A549 (cell line): ENCODE measurements around the gene SIGLEC9. TPM values are rescaled to one million over a fixed set of nuclear protein-coding genes. Genes with fewer than 3 reads are reported as not detected.

ENCODE experiments used
- ATAC-seq, 2 experiments: fragments of 200-7000 bp in 1 of 2; fragments of >200 bp in 1 of 2; cut with Nextera tagmentation in 1 of 2; cut with Tn5 transposase in 1 of 2; 3 replicates each; pipeline versions ENCODE4 v1.8.0 to v1.9.1; 2018 to 2020; ENCODE audit warnings: mild to moderate bottlenecking in 1 of 2, moderate library complexity in 1 of 2
- CTCF ChIA-PET: fragments of 300-600 bp; sonication (Branson Sonifier 250); formaldehyde crosslinking; extraction: SDS; loops from one replicate; lab custom pipeline; 2021; ENCODE audit warnings: antibody characterized with exemption, inconsistent platforms; lab: Yijun Ruan, JAX
- POLR2A ChIA-PET: fragments of 350-600 bp; formaldehyde crosslinking; extraction: SDS; loops from one replicate; lab custom pipeline; 2021; ENCODE audit warnings: antibody characterized with exemption, inconsistent platforms; lab: Yijun Ruan, JAX
- DNase-seq, 2 experiments: peaks; one replicate each; pipeline versions ENCODE4 v3.0.0 to v3.0.0-alpha.2; 2011 to 2016; ENCODE audit warnings: low read depth in 1 of 2, low spot score in 1 of 2
- FAIRE-seq: peaks from 2 replicates; lab custom pipeline; 2011; peaks lifted over from hg19 to GRCh38; lab: Jason Lieb, UNC
- H3K27ac ChIP-seq, 2 experiments: fragments of >200 bp; sonication (Bioruptor Twin); formaldehyde crosslinking; 3 replicates each; pipeline ENCODE4 v1.5.1; 2016 to 2017
- H3K4me1 ChIP-seq: fragments of >200 bp; sonication (Bioruptor Twin); formaldehyde crosslinking; 3 replicates; pipeline ENCODE4 v1.6.1; 2016
- H3K4me2 ChIP-seq: fragments of >200 bp; sonication (Bioruptor Twin); formaldehyde crosslinking; 3 replicates; pipeline ENCODE4 v1.6.1; 2016
- H3K4me3 ChIP-seq: fragments of >200 bp; sonication (Bioruptor Twin); formaldehyde crosslinking; 3 replicates; pipeline ENCODE4 v1.5.1; 2016
- H3K9me3 ChIP-seq: fragments of >200 bp; sonication (Bioruptor Twin); formaldehyde crosslinking; 3 replicates; pipeline ENCODE4 v1.6.1; 2016
- BCL3 ChIP-seq: fragments of >200 bp; sonication (Bioruptor Twin); formaldehyde crosslinking; IDR thresholded peaks from 3 replicates; pipeline ENCODE4 v1.6.1; 2016
- CEBPB ChIP-seq, 2 experiments: fragments of >200 bp in 1 of 2; sonication (Bioruptor Twin) in 1 of 2; formaldehyde crosslinking in 1 of 2; IDR thresholded peaks; 2 replicates each; pipeline ENCODE4 v1.6.1; 2012 to 2016
- CHD2 ChIP-seq: fragments of 150-350 bp; IDR thresholded peaks from 2 replicates; pipeline ENCODE4 v1.6.1; 2014; ENCODE audit warnings: low read length; ENCODE audit not compliant: partially characterized antibody
- CHD4 ChIP-seq: fragments of 200-600 bp; sonication (generic); IDR thresholded peaks from 2 replicates; pipeline ENCODE4 v1.6.1; 2016; ENCODE audit warnings: antibody characterized with exemption, mild to moderate bottlenecking, borderline replicate concordance
- EHMT2 ChIP-seq: fragments of 200-600 bp; sonication (generic); IDR thresholded peaks from 2 replicates; pipeline ENCODE4 v1.6.1; 2016; ENCODE audit warnings: antibody characterized with exemption, low read depth, mild to moderate bottlenecking, moderate library complexity
- EP300 ChIP-seq, 2 experiments: fragments of >200 bp; sonication (Bioruptor Twin); formaldehyde crosslinking; IDR thresholded peaks; 2 replicates in 1 of 2; 3 replicates in 1 of 2; pipeline ENCODE4 v1.6.1; 2016 to 2017
- FOSB ChIP-seq: fragments of 250-450 bp; sonication (Bioruptor Pico); IDR thresholded peaks from 2 replicates; pipeline ENCODE4 v1.5.0; 2020; ENCODE audit warnings: mild to moderate bottlenecking, moderate library complexity
- FOSL2 ChIP-seq, 2 experiments: fragments of 450-650 bp in 1 of 2; fragments of >200 bp in 1 of 2; sonication (Bioruptor Twin) in 1 of 2; formaldehyde crosslinking; IDR thresholded peaks; 2 replicates each; pipeline versions ENCODE4 v1.5.0 to v1.6.1; 2016 to 2020; ENCODE audit warnings: mild to moderate bottlenecking in 1 of 2, moderate library complexity in 1 of 2
- HDAC2 ChIP-seq: fragments of 200-600 bp; sonication (generic); IDR thresholded peaks from 2 replicates; pipeline ENCODE4 v1.6.1; 2016
- HES2 ChIP-seq: fragments of >200 bp; sonication (Bioruptor Twin); formaldehyde crosslinking; IDR thresholded peaks from 2 replicates; pipeline ENCODE4 v1.6.1; 2016
- HEYL ChIP-seq: fragments of 250-450 bp; sonication (Bioruptor Pico); IDR thresholded peaks from 2 replicates; pipeline ENCODE4 v1.8.0; 2021; ENCODE audit warnings: mild to moderate bottlenecking, moderate library complexity
- HOXA7 ChIP-seq: fragments of 250-450 bp; sonication (Bioruptor Pico); IDR thresholded peaks from 2 replicates; pipeline ENCODE4 v1.5.0; 2020; ENCODE audit warnings: mild to moderate bottlenecking, moderate library complexity
- HOXB13 ChIP-seq: fragments of 250-450 bp; sonication (Bioruptor Pico); IDR thresholded peaks from 2 replicates; pipeline ENCODE4 v1.5.0; 2020; ENCODE audit warnings: low read depth, mild to moderate bottlenecking, moderate library complexity
- JUN ChIP-seq, 2 experiments: fragments of >200 bp; sonication (Bioruptor Twin); formaldehyde crosslinking; IDR thresholded peaks; 2 replicates in 1 of 2; 3 replicates in 1 of 2; pipeline ENCODE4 v1.6.1; 2016 to 2017
- JUNB ChIP-seq: fragments of >200 bp; sonication (Bioruptor Twin); formaldehyde crosslinking; IDR thresholded peaks from 2 replicates; pipeline ENCODE4 v1.6.1; 2016
- NPAS2 ChIP-seq: fragments of 250-450 bp; sonication (Bioruptor Pico); IDR thresholded peaks from 2 replicates; pipeline ENCODE4 v1.8.0; 2022; ENCODE audit warnings: mild to moderate bottlenecking, moderate library complexity, borderline replicate concordance
- POLR2AphosphoS2 ChIP-seq: conservative IDR thresholded peaks from 2 replicates; pipeline ENCODE4 v1.6.1; 2012; ENCODE audit warnings: low read length, improper control_type of control experiment, inconsistent platforms
- RAD21 ChIP-seq, 2 experiments: fragments of >200 bp in 1 of 2; sonication (Bioruptor Twin) in 1 of 2; formaldehyde crosslinking in 1 of 2; IDR thresholded peaks in 1 of 2; conservative IDR thresholded peaks in 1 of 2; 2 replicates in 1 of 2; 3 replicates in 1 of 2; pipeline ENCODE4 v1.6.1; 2012 to 2018; ENCODE audit warnings: inconsistent platforms in 1 of 2
- RFX5 ChIP-seq: fragments of 450-650 bp; IDR thresholded peaks from 2 replicates; pipeline ENCODE4 v1.7.1; 2014; ENCODE audit warnings: antibody characterized with exemption, mild to moderate bottlenecking, moderate library complexity
- ZC3H11A ChIP-seq: fragments of 450-650 bp; IDR thresholded peaks from 2 replicates; pipeline ENCODE4 v1.6.1; 2014; ENCODE audit warnings: antibody characterized with exemption, mild to moderate bottlenecking
- ZFP36 ChIP-seq: fragments of 450-650 bp; IDR thresholded peaks from 2 replicates; pipeline ENCODE4 v1.6.1; 2014; ENCODE audit warnings: borderline replicate concordance; ENCODE audit not compliant: partially characterized antibody
- ZSCAN20 ChIP-seq: fragments of 250-450 bp; sonication (Bioruptor Pico); IDR thresholded peaks from 2 replicates; pipeline ENCODE4 v1.8.0; 2022; ENCODE audit warnings: mild to moderate bottlenecking, moderate library complexity
- WGBS: methylation state at CpG from one replicate; pipeline ENCODE4 v1.1.6; 2017; ENCODE audit errors: missing lambda C conversion rate; 5-methylcytosine and 5-hydroxymethylcytosine counted together
- polyA plus RNA-seq, 4 experiments: library from polyadenylated mRNA; depleted of rRNA in 3 of 4; stranded (reverse); fragments of >200 nt; fragmentation: RNase III in 1 of 4; extraction: RNeasy Plus Mini Kit Qiagen cat#74134 plus additional on column Dnase treatment in 1 of 4; gene quantifications; 2 replicates in 3 of 4; 3 replicates in 1 of 4; pipeline ENCODE4 v1.2.3, GENCODE V29; 2011 to 2017
- TF ChIP-seq, protein P1 (sequence below): fragments of 250-450 bp; sonication (Bioruptor Pico); IDR thresholded peaks from 2 replicates; pipeline ENCODE4 v1.5.0; 2021; ENCODE audit warnings: mild to moderate bottlenecking, moderate library complexity, borderline replicate concordance
- TF ChIP-seq, protein P2 (sequence below): fragments of 200-600 bp; sonication (generic); IDR thresholded peaks from 2 replicates; pipeline ENCODE4 v1.6.1; 2016; ENCODE audit warnings: antibody characterized with exemption, mild to moderate bottlenecking, moderate library complexity

SIGLEC9 gene
- polyA plus RNA-seq, 2 of the 4 experiments (the other 2 are of a cell fraction) = not detected

DNA sequence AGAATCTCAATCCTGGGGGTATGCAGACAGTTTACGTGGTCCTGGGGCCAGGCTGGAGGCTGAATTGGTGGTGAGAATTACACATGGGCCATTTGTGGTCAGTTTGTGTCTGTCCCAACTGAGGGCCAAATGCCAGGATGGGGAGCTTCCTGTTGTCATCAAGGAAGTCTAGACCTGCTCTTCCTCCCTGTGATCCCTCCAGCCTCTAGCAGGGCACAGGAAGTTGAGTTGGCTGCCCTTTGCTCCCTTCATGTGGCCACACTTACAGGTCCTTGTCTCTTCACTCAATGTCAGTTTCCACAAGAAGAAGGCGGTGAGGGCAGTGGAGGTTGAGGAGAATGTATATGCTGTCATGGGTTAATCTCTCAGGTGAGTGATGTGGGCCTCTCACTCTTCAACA is 47.5 kb downstream of the SIGLEC9 start:
- DNase-seq (no peak), FAIRE-seq (no peak), ATAC-seq (no peak)
- no peak overlapping the region for H3K4me2 ChIP-seq
- H3K4me3 ChIP-seq = no peak overlapping the region
- no peak overlapping the region for H3K27ac ChIP-seq
- POLR2A ChIA-PET = no interaction called here
- no peaks in the 10 kb centered on the region for H3K4me1 ChIP-seq
- H3K9me3 ChIP-seq = no peaks in the 10 kb centered on the region
- TF ChIP-seq HES2 (no peak), FOSB (no peak), CEBPB (IDR thresholded peaks at IDR 0.05) (no peak), EP300 (IDR thresholded peaks at IDR 0.05) (no peak), NPAS2 (CRISPR knock-in tag) (no peak), ZFP36 (no peak), HDAC2 (no peak), CHD2 (no peak), JUNB (no peak), JUN (IDR thresholded peaks at IDR 0.05) (no peak), POLR2AphosphoS2 (no peak), RFX5 (no peak), EHMT2 (no peak), HEYL (no peak)
- TF ChIP-seq, protein P1, sequence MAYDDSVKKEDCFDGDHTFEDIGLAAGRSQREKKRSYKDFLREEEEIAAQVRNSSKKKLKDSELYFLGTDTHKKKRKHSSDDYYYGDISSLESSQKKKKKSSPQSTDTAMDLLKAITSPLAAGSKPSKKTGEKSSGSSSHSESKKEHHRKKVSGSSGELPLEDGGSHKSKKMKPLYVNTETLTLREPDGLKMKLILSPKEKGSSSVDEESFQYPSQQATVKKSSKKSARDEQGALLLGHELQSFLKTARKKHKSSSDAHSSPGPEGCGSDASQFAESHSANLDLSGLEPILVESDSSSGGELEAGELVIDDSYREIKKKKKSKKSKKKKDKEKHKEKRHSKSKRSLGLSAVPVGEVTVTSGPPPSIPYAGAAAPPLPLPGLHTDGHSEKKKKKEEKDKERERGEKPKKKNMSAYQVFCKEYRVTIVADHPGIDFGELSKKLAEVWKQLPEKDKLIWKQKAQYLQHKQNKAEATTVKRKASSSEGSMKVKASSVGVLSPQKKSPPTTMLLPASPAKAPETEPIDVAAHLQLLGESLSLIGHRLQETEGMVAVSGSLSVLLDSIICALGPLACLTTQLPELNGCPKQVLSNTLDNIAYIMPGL (CRISPR knock-in tag) = no peak
- TF ChIP-seq, protein P2, sequence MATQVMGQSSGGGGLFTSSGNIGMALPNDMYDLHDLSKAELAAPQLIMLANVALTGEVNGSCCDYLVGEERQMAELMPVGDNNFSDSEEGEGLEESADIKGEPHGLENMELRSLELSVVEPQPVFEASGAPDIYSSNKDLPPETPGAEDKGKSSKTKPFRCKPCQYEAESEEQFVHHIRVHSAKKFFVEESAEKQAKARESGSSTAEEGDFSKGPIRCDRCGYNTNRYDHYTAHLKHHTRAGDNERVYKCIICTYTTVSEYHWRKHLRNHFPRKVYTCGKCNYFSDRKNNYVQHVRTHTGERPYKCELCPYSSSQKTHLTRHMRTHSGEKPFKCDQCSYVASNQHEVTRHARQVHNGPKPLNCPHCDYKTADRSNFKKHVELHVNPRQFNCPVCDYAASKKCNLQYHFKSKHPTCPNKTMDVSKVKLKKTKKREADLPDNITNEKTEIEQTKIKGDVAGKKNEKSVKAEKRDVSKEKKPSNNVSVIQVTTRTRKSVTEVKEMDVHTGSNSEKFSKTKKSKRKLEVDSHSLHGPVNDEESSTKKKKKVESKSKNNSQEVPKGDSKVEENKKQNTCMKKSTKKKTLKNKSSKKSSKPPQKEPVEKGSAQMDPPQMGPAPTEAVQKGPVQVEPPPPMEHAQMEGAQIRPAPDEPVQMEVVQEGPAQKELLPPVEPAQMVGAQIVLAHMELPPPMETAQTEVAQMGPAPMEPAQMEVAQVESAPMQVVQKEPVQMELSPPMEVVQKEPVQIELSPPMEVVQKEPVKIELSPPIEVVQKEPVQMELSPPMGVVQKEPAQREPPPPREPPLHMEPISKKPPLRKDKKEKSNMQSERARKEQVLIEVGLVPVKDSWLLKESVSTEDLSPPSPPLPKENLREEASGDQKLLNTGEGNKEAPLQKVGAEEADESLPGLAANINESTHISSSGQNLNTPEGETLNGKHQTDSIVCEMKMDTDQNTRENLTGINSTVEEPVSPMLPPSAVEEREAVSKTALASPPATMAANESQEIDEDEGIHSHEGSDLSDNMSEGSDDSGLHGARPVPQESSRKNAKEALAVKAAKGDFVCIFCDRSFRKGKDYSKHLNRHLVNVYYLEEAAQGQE = no peak
- TF ChIP-seq, all 56 proteins: peak for 0
- CTCF ChIA-PET = interaction anchor here (1.2 kb wide), 1 partner anchor 11 kb away, joined by 4 read pairs; no protein-coding TSS in a partner anchor
- WGBS = 12% methylated on average over 2 of the region's 2 CpGs

GRCh38 chr19:51173681-51174080 is 49.0 kb downstream of the SIGLEC9 start:
- WGBS = 51% methylated on average over 5 of the region's 5 CpGs
- ATAC-seq (no peak), DNase-seq (no peak), FAIRE-seq (no peak)
- Histone ChIP-seq H3K4me3 (no peak overlapping the region), H3K4me2 (no peak overlapping the region), H3K27ac (no peak overlapping the region), H3K9me3 (no peaks in the 10 kb centered on the region), H3K4me1 (no peaks in the 10 kb centered on the region)
- ChIA-PET CTCF (interaction anchor here (0.9 to 1.5 kb wide), 3 partner anchors 27 to 248 kb away, joined by 3 to 5 read pairs (median 3); no protein-coding TSS in a partner anchor), POLR2A (no interaction called here)
- TF ChIP-seq FOSL2 (IDR thresholded peaks at IDR 0.05) (no peak), FOSL2 (CRISPR knock-in tag; IDR thresholded peaks at IDR 0.05) (no peak), ZC3H11A (no peak), ZSCAN20 (no peak), ZFP36 (no peak), CHD4 (no peak), HOXB13 (CRISPR knock-in tag) (no peak), HEYL (no peak), RFX5 (no peak), BCL3 (no peak), JUNB (no peak), RAD21 (conservative IDR thresholded peaks at IDR 0.05 in 1 of 2, IDR thresholded peaks at IDR 0.05 in 1 of 2) (no peak), HOXA7 (CRISPR knock-in tag) (no peak)
- TF ChIP-seq, protein P1 (CRISPR knock-in tag) = no peak
- TF ChIP-seq, protein P2 = no peak
